NCI-H82 (cell line): ENCODE data around the gene IQSEC1.
A peak's percentile ranks its signal among the peaks of the same experiment; 100 is the strongest.

Source experiments
- DNase-seq: peaks from one replicate; lab custom pipeline; 2025; lab: John Stamatoyannopoulos, UW

IQSEC1 gene

GRCh38 chr3:13016083-13016720, 57.0 kb downstream of the IQSEC1 start:
- no peak for DNase-seq

- DNase-seq: no peak
These were observed 57.7 kb downstream of the IQSEC1 start for GRCh38 chr3:13015286-13016082.

GRCh38 chr3:13014755-13015285, 58.4 kb downstream of the IQSEC1 start:
- DNase-seq: no peak

- DNase-seq: no peak
These were observed 59.1 kb downstream of the IQSEC1 start for GRCh38 chr3:13013994-13014754.

- DNase-seq: no peak
These were observed 59.7 kb downstream of the IQSEC1 start for GRCh38 chr3:13013566-13013965.

GRCh38 chr3:13013151-13013561, 60.1 kb downstream of the IQSEC1 start:
- no peak for DNase-seq

- no peak for DNase-seq
These were observed 61.0 kb downstream of the IQSEC1 start for GRCh38 chr3:13012221-13012691.

GRCh38 chr3:13011573-13012220, 61.5 kb downstream of the IQSEC1 start:
- peak; percentile 45 for DNase-seq

- no peak for DNase-seq
These were observed 62.3 kb downstream of the IQSEC1 start for GRCh38 chr3:13010780-13011572.

- no peak for DNase-seq
These were observed 63.3 kb downstream of the IQSEC1 start for GRCh38 chr3:13009946-13010315.

GRCh38 chr3:13009132-13009945, 63.9 kb downstream of the IQSEC1 start:
- DNase-seq: no peak

- no peak for DNase-seq
These were observed 64.9 kb downstream of the IQSEC1 start for GRCh38 chr3:13008155-13008995.

GRCh38 chr3:13007251-13007941, 65.8 kb downstream of the IQSEC1 start:
- DNase-seq: no peak

GRCh38 chr3:13006216-13006990, 66.8 kb downstream of the IQSEC1 start:
- DNase-seq: no peak

- no peak for DNase-seq
These were observed 67.9 kb downstream of the IQSEC1 start for GRCh38 chr3:13005301-13005700.

GRCh38 chr3:13004376-13004775, 68.9 kb downstream of the IQSEC1 start:
- DNase-seq: peak; percentile 84

GRCh38 chr3:13003608-13004007, 69.6 kb downstream of the IQSEC1 start:
- no peak for DNase-seq
